HG03060 (cell line): Measurements from ENCODE around the gene SNRPD3.
"Not testable (repeated sequence)": the region's sequence is repeated elsewhere in the genome, so short reads cannot be mapped to it uniquely, and the experiment has no call there.

Experiments
- ATAC-seq: cut with Tn5 transposase; IDR thresholded peaks from one replicate; pipeline ENCODE4 v1.9.1; 2021; ENCODE audit warnings: low read depth, moderate number of reproducible peaks; ENCODE audit not compliant: unreplicated experiment

Gene SNRPD3

DNA sequence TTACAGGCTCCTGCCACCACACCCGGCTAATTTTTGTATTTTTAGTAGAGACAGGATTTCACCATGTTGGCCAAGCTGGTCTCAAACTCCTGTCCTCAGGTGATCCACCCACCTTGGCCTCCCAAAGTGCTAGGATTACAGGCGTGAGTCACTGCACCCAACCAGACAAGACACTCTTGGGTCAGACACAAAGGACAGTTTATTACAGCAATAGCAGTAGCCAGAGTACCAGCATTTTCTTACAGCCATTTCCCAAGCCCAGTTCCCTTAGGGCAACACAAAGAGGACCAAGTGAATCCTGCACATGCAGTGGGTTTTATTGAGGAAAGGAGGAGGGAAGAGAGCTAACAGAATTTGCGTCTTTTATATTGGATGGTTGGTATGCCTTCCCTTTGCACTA is 24.8 kb upstream of the SNRPD3 start:
- not testable (repeated sequence) for ATAC-seq

DNA sequence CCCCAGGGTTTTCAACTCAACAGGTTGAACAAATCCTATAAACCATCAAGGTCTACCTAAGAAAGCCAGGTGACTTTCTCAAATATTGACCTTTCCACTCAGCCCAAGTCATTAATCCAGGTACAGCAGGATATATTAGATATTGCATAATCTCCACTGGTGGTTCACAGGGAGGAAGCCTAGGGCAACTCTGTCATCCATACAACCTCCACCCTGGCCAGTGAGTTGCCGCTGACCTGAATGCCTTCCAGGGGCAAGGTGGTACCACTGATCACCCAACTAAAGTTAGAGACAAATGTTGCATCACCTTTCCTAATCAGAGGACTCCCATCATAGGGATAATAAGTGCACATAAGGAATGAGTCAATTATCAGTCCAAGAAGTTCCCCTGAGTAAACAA is 23.7 kb upstream of the SNRPD3 start:
- no peak for ATAC-seq

DNA sequence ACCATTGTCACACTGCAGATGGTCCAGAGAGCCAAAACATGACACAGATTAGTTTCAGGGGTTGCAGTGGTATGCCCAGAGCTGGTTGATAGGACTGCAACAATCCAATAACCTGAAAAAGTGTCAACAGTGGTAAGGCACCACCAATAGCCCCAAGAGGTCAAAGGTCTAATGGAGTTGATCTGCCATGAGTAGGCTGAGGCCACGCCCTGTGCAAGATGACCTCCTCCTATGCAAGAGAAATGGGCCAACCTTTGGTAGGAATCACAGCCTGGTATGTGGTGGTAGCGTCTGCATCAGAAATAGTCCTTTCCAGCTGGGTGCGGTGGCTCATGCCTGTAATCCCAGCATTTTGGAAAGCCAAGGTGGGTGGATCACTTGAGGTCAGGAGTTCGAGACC is 20.5 kb upstream of the SNRPD3 start:
- no peak for ATAC-seq

DNA sequence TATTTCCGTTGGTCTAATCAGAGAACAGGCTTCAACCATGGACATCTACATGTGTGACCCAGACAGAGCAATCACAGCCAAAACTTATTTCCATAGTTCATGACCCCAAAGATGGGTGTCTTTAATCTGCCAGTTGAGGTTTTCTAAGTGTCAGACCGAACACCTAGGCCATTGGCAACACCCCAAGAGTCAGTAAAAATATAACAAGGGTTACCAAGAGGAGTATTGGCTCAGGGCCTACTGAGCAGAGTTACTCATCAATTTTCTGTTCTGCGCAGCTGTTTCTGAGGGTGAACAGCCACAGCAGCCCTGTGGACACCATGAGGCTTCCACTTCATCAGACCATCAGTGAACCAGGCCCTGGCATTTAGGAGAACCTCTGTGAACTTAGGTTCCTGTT is 19.7 kb upstream of the SNRPD3 start:
- ATAC-seq = no peak

GRCh38 chr22:24540470-24540869 is 15.3 kb upstream of the SNRPD3 start:
- ATAC-seq = no peak

GRCh38 chr22:24541681-24542515 is 13.9 kb upstream of the SNRPD3 start:
- ATAC-seq = no peak

DNA sequence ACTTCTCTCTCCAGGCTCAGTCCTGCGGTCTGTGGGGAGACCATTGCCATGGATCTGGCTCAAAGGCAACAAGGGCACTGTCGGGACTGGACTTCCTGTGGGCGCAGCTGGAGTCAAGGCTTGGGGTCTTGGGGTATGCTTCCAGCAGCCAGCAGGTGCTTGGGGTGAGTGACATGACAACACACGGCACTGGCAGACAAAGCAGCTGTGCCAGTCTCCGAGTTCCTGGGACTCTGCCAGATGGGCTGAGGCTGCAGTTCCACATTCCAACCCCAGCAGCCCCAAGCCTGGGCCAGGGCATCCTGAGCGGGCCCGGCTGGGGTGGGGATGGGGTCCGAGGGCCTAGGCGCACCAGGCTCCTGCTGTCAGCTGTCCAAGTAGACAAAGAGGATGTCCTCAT is 13.2 kb upstream of the SNRPD3 start:
- ATAC-seq = no peak

GRCh38 chr22:24543185-24543601 is 12.6 kb upstream of the SNRPD3 start:
- no peak for ATAC-seq

DNA sequence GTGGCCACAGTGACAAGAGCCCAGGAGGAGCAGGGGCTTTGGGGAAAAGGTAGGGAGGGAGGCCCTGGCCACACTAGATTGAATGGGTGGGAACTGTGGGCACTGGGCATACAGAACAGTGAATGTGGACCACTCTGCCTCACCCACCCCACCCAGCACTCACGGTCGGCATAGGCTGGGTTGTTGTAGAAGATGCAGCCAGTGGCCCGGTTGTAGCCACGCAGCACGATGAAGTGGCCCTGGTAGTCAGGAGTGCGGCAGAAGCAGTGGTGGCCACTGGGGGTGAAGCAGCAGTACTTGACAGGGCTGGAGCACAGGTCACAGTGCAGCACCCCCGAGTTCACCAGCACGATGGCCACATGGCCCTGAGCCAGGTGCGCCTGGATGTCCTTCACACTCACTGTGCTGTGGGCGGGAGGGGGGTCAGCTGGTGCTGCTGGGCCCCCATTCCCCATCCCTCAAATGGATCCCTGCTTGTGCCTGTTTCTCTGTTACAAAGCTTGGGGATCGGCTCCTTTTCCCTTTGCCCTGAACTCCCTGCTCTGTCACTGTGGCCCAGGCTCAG is 12.0 kb upstream of the SNRPD3 start:
- no peak for ATAC-seq

DNA sequence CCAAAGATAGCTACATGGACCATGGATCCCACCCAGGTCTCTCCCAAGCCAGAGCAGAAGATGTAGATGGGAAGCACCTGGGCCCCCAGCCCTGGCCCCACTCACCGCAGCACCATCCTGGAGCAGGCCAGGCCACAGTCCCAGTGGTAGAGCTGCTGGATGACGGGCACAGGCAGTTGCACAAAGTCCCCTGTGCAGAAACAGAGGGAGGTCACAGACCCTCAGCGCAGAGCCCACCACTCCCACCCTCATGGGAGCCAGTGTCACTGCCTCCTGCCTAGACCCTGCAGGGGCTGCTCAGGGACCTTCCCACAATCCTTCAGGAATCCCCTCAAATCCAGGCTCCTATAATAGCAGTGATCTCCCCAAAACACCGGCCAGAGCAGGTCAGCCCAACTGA is 7.0 kb upstream of the SNRPD3 start:
- ATAC-seq = no peak

DNA sequence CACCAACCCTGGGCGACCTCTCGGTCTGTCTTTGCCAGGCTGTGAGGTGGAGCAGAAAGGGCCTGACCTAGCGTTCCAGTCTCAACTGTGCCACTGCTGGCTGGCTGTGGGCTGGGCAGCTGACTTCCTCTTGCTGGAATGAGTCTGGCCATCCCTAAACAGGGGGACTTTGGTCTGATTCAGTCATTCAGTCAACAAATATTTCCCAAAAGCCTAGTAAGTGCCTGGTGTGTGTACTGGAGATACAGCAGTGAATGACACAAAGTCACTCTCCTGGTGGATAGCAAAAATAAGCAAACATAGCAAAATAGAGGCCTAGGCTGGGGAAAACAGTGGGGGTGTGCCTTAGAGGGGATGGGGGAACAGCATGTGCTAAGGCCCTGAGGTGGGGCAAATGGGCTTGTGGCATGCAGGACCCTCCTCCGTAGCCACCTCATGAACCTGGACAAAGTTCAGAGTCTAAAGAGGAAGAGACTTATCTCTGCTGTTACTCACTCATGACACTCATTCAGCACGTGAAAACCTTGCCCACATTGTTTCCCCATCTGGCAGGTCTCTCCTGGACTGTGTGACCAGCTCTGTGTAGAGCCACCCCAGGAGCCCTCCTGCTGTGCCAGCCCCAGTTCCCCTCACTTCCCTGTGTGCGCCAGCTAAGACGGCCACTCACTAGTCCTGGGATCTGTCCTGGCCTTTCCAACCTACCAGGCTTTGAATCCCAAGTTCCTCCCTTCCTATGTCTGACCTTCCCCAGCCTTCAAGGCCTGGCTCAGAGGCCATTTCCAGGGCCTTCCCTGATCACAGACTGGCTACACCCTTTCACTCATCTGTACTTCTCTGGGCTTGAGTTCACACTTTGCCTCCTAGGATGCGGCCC is 5.5 kb upstream of the SNRPD3 start:
- ATAC-seq = no peak

DNA sequence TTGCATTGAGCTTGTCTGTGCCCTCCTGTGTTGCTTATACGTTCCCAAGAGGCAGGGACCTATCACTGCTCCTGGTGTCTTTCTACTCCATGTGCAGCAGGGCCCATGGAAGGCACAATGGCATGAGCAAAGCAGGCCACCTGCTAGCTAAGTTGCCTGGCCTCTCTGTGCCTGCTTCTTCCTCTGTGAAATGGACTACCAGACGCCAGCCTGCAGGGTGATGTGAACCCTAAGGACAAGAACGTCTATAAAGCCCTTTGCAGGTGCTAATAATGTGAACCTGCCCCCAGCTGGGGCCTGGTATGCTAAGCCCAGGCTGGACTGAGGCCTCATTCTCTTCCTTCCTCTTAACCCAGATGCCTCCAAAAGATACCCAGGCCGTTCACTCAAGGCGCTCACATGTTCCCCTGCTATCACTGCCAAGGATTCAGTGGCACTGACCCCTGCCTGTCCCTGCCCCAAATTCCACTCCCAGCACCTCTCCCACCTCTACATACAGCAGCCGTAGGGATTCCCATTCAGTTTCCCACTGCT is 4.8 kb upstream of the SNRPD3 start:
- no peak for ATAC-seq

DNA sequence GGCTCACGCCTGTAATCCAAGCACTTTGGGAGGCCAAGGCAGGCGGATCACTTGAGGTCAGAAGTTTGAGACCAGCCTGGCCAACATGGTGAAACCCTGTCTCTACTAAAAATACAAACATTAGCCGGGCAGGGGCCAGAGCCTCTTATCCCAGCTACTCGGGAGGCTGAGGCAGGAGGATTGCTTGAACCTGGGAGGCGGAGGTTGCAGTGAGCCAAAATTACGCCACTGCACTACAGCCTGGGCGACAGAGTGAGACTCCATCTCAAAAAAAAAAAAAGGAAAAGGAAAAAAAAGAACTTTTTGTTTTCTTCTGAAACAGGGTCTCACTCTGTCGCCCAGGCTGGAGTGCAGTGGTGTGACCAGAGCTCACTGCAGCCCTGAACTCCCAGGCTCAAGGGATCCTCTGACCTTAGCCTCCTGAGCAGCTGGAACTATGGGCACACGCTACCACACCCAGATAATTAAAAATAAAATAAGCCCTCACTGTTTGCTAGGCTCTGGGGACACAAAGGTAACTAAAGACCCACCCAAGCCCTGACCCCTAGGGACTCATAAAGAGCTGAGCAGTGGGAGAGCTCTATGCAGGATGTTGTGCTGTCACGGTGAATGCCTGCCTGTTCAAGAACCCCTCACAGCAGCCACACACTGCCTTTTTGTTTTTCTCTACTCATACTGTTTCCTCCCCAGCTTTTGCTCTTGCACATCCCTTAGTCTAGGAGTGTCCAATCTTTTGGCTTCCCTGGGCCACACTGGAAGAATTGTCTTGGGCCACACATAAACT is 3.1 kb upstream of the SNRPD3 start:
- ATAC-seq = not testable (repeated sequence)

DNA sequence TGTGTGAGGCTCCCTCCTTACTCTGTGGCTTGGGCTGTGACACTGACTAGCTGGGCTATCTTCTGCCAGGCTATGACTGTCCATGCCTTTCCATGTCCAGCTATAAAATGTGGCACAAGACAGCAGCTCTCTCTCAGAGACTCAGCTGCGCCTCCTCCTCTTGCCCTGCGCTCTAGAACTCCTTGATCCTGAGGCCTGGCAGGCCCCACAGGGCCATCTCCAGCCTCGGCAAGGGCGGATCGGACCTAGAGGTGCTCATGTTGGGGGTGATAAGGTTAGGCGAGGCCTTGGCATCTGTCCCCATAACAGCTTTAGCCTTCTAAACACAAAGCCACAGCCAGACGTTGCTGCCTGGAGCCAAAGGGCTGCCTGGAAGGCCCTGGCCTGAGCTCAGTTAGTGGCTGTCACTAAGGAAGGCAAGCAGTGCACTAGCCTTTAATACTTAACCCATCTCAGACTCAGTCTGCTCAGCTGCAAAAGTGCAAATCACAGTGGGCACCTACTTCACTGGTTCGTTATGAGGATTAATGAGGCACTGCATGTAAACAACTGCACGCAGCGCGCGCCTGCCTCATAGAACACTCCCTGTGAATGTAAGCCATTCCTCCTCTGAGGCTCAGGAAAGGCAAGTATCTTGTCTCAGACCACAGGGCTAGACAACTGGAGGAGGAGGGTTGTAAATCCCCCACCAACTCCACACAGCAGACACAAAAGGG is 2.0 kb upstream of the SNRPD3 start:
- ATAC-seq = no peak

DNA sequence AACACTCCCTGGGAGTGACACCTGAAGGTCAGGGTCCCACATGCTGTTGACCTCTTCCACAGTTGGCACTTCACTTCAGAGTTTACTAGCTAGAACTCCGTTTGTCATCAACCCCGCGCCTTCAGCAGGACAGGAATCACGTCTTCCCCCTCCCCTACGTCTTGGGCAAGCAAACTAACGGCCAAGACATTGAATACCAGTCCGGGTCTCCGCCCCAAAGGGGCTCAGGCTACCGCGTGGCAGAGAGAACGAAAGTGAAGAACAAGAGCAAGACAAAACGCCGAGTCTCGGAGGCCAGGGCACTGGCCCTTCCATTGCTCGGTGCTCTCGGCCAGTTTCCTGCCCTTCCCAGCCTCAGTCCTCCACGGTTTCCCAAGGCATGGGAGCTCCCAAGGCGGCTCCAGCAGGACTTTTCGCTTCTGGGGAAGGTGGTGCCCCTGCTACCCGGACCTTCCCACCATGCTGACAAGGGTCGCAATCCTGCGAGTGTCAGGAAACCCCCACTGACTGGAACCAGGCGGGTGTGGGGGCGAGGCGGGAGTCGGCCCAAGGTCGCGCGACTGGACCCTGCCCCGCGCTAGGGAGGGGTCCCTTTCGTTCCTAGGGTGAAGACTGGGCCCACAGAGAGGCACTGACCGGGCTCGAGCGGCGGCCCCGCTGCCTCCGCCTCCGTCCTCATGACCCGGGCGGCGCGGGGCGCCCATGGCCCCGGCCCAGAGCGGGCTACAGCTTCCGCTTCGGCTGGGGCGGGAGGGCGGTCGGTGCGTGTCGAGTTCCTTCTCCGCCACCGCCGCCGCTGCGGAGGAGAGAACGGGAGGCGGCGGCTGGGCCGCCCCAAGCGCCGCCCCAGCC is 1.3 kb upstream of the SNRPD3 start, which contains the start of gene GUCD1:
TSS of gene GUCD1 (minus strand) at position 826 of the 852 bp plus-strand sequence. CDS start at position 679, 147 bp downstream.
- ATAC-seq = no peak

DNA sequence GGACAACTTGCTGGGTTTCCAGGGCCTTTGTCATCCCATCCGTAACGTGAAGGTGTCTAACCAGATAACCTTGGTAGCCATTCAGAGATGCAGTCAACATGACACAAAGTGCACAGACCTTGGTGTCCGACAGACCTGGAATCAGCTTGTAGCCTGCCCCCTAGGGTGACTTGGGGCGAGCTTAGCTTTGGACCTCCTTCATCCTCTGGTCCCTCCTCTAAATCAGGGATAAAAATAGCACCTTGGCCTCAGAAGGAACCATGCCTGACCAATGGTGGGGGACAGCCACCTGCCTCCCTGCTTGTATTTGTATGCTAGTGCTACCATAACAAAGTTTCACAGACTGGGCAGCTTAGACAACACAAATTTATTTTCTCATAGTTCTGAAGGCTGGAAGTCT is 3.7 kb downstream of the SNRPD3 start:
- no peak for ATAC-seq

GRCh38 chr22:24563246-24563645 is 7.4 kb downstream of the SNRPD3 start:
- no peak for ATAC-seq

DNA sequence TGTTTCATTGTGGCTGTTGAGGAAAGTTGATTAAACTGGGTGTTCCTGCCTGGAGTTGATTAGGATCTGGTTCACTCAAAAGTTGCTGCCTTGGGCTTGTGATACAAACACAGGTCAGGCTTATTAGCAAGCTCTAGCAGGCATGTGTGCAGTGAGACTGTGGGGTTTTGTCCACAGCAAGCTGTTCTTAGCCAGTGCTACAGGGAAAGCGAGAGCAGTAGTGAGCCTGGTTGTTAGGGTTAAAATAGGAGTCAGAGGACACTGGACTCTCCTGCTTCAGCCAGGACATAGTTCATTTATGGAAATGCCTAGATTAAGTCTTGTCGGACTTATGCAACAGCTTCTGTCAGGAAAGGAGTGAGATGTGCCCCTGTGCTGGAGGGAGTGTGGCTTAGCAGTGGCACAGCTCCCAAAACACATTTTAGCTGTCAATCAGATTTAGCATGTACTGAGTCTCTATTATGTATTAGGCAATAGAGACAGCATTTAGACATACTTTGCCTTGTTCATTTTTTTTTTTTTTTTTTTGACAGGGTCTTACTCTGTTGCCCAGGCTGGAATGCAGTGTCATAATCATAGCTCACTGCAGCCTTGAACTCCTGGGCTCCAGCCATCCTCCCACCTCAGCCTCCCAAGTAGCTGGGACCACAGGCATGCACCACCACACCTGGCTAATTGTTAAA is 8.7 kb downstream of the SNRPD3 start:
- ATAC-seq = no peak
